Astrocyte of the spinal cord (primary cell): ENCODE measurements around the gene MTCL1.

Source experiments
- DNase-seq: peaks from one replicate; pipeline ENCODE4 v3.0.0; 2011; ENCODE audit warnings: low read depth, low spot score
- H3K4me3 ChIP-seq: 2 replicates; pipeline ENCODE4 v1.5.1; 2011; ENCODE audit warnings: low read depth, mild to moderate bottlenecking, low read length, moderate library complexity
- CTCF ChIP-seq: IDR thresholded peaks from 2 replicates; pipeline ENCODE4 v1.5.1; 2012; ENCODE audit warnings: low read depth, mild to moderate bottlenecking, low read length, inconsistent platforms
- in situ Hi-C: cut with HindIII; loops from 2 replicates; pipeline ENCODE4 v1.10.0; 2017; ENCODE audit warnings: low sequenced_read_pairs

Gene MTCL1

GRCh38 chr18:8705238-8705960 is at the start of gene MTCL1:
TSS of gene MTCL1 (plus strand) at chr18:8705556. CDS start at chr18:8705661, 105 bp downstream.
- no peak for TF ChIP-seq CTCF
- in situ Hi-C loops = no loop called here
- H3K4me3 ChIP-seq = peak within 1 kb of the TSS; percentile 63
- DNase-seq = peak; percentile 60

- no peak for DNase-seq
- H3K4me3 ChIP-seq = no peak overlapping the region
- TF ChIP-seq CTCF = no peak
- in situ Hi-C loops = no loop called here
Measured at GRCh38 chr18:8656232-8656631, 49.1 kb upstream of the MTCL1 start.

- in situ Hi-C loops = no loop called here
- no peak for TF ChIP-seq CTCF
- H3K4me3 ChIP-seq = no peak overlapping the region
- no peak for DNase-seq
Measured at GRCh38 chr18:8657050-8657820, 48.1 kb upstream of the MTCL1 start.

- in situ Hi-C loops = no loop called here
- H3K4me3 ChIP-seq = no peak overlapping the region
- no peak for TF ChIP-seq CTCF
- DNase-seq = peak; percentile 43
Measured at GRCh38 chr18:8657873-8658470, 47.4 kb upstream of the MTCL1 start.

- H3K4me3 ChIP-seq = no peak overlapping the region
- in situ Hi-C loops = no loop called here
- DNase-seq = no peak
- no peak for TF ChIP-seq CTCF
Measured at GRCh38 chr18:8658858-8659485, 46.4 kb upstream of the MTCL1 start.

- TF ChIP-seq CTCF = no peak
- in situ Hi-C loops = no loop called here
- DNase-seq = no peak
- H3K4me3 ChIP-seq = no peak overlapping the region
Measured at GRCh38 chr18:8659609-8660242, 45.6 kb upstream of the MTCL1 start.
